ENCODE measurements around the gene BAZ1B. TPM values are rescaled to one million over a fixed set of nuclear protein-coding genes. Genes with fewer than 3 reads are reported as not detected.

The BAZ1B gene
- total and polyA plus RNA-seq, 8 donors = 51.7 to 84.8 (median 72.8) TPM

DNA sequence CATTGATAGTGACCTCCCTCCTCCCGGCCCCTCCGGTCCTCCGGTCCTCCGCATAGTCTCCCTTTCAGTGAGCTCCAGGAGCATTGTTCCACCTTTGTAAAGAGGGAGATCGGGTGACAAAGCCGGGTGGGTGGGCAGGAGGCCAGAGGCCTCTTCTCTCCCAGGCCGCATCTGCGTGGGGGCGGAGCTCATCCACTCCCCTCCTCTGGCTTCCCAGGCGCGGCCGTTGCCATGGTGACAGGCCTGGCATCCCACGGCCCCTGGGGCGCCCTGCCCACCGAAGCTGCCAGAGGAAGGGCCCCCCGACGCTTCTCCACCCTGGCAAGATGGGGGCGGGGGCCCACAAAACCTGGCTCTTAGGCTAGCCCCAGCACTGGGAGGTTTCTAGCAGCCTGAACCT lies 92.9 kb downstream of the BAZ1B start:
- Histone ChIP-seq H3K27ac (no peak overlapping the region), H3K9me3 (no peaks in the 10 kb centered on the region), H3K4me3 (no peak overlapping the region), H3K27me3 (peaks cover 0 to 59% of the 10 kb centered on the region in 2 donors), H3K36me3 (no peaks in the 10 kb centered on the region), H3K4me1 (peaks cover 0 to 5% of the 10 kb centered on the region in 2 donors)
- intact Hi-C loops (cut with DNase I) = no loop called here
- TF ChIP-seq, protein P1, sequence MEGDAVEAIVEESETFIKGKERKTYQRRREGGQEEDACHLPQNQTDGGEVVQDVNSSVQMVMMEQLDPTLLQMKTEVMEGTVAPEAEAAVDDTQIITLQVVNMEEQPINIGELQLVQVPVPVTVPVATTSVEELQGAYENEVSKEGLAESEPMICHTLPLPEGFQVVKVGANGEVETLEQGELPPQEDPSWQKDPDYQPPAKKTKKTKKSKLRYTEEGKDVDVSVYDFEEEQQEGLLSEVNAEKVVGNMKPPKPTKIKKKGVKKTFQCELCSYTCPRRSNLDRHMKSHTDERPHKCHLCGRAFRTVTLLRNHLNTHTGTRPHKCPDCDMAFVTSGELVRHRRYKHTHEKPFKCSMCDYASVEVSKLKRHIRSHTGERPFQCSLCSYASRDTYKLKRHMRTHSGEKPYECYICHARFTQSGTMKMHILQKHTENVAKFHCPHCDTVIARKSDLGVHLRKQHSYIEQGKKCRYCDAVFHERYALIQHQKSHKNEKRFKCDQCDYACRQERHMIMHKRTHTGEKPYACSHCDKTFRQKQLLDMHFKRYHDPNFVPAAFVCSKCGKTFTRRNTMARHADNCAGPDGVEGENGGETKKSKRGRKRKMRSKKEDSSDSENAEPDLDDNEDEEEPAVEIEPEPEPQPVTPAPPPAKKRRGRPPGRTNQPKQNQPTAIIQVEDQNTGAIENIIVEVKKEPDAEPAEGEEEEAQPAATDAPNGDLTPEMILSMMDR (IDR thresholded peaks at IDR 0.05) = no peak
- no peak for ATAC-seq
- DNase-seq = no peak

DNA sequence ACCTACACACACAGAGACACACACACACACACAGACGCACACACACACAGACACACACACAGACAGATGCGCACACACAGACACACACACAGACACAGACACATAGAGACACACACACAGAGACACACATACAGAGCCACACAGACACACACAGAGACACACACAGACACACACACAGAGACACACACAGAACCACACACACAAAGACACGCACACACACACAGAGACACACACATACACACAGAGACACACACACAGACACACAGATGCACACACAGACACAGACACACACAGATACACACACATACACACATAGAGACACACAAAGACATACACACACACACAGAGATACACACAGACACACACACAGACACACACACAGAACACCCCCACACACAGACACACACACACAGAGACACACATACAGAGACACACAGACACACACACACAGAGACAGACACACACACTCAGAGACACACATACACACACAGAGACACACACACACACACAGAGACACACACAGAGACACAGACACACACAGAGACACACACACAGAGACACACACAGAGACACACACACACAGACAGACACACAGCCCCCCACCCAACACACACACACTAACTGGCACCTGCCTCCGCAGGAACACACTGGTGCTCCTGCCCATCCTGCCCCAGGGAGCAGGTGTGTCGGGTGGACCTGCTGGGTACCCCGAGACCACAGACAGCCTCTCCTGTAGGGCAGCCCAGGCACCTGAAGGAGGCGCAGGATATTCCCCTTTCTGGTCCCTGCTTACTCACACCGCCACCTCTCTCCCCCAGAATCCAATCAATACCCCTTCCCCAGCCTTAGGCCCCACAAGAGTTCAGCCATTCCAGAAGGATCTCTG lies 93.9 kb downstream of the BAZ1B start:
- Histone ChIP-seq H3K4me1 (peaks cover 0 to 5% of the 10 kb centered on the region in 2 donors), H3K36me3 (no peaks in the 10 kb centered on the region), H3K9me3 (no peaks in the 10 kb centered on the region), H3K4me3 (no peak overlapping the region), H3K27me3 (peaks cover 0 to 59% of the 10 kb centered on the region in 2 donors), H3K27ac (no peak overlapping the region)
- ATAC-seq = no peak
- no peak for DNase-seq
- intact Hi-C loops (cut with DNase I) = no loop called here
- TF ChIP-seq, protein P1 (IDR thresholded peaks at IDR 0.05) = no peak

DNA sequence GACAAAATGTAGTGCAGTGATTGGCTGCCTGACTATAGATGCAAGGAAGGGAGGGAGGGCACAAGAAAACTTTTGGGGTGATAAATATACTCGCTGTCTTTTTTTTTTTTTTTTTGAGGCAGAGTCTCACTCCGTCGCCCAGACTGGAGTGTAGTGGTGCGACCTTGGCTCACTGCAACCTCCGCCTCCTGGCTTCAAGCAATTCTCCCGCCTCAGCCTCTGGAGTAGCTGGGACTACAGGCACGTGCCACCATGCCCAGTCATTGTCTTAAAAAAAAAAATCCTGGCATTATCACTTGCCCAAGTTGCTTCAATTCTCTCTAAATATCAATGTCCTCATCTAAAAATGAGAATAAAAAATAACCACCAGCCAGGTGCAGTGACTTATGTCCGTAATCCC lies 96.1 kb downstream of the BAZ1B start:
- ATAC-seq = no peak
- TF ChIP-seq, protein P1 (IDR thresholded peaks at IDR 0.05) = no peak
- Histone ChIP-seq H3K27me3 (peaks cover 0 to 39% of the 10 kb centered on the region in 2 donors), H3K27ac (no peak overlapping the region), H3K36me3 (no peaks in the 10 kb centered on the region), H3K4me1 (peaks cover 0 to 5% of the 10 kb centered on the region in 2 donors), H3K9me3 (no peaks in the 10 kb centered on the region), H3K4me3 (no peak overlapping the region)
- DNase-seq = no peak
- intact Hi-C loops (cut with DNase I) = no loop called here

DNA sequence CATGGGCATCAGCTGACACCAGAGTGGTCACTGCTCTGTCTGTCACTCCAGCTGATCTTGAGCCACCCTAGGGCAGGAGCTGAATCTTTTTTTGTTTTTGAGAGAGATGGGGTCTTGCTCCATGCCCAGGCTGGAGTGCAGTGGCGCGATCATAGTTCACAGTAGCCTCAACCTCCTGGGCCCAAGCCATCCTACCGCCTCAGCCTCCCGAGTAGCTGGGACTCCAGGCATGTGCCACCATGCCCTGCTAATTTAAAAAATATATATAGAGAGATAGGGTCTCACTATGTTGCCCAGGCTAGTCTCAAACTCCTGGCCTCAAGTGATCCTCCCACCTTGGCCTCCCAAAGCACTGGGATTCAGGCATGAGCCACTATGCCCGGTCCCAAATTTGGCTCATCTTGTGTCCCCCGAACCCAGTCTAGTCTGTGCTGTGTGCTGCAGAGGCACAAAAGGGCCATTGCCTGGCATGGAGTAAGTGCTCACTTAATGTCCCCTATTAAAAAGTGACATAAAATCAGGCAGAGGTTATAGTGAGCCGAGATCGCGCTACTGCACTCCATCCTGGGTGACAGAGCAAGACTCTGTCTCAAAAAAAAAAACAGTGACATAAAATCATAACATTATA lies 96.6 kb downstream of the BAZ1B start:
- TF ChIP-seq, protein P1 (IDR thresholded peaks at IDR 0.05) = no peak
- no peak overlapping the region for H3K27ac ChIP-seq
- no peak overlapping the region for H3K4me3 ChIP-seq
- H3K36me3 ChIP-seq = no peaks in the 10 kb centered on the region
- peaks cover 0 to 5% of the 10 kb centered on the region in 2 donors for H3K4me1 ChIP-seq
- no peaks in the 10 kb centered on the region for H3K9me3 ChIP-seq
- ATAC-seq (no peak), DNase-seq (no peak)
- H3K27me3 ChIP-seq = peaks cover 0 to 35% of the 10 kb centered on the region in 2 donors
- intact Hi-C loops (cut with DNase I) = no loop called here

- H3K4me3 ChIP-seq = no peak overlapping the region
- H3K9me3 ChIP-seq = no peaks in the 10 kb centered on the region
- H3K4me1 ChIP-seq = peaks cover 0 to 5% of the 10 kb centered on the region in 2 donors
- H3K27ac ChIP-seq = no peak overlapping the region
- TF ChIP-seq, protein P1 (IDR thresholded peaks at IDR 0.05) = no peak
- ATAC-seq (no peak), DNase-seq (no peak)
- intact Hi-C loops (cut with DNase I) = no loop called here
- H3K27me3 ChIP-seq = peaks cover 0 to 33% of the 10 kb centered on the region in 2 donors
- no peaks in the 10 kb centered on the region for H3K36me3 ChIP-seq
These were observed 97.6 kb downstream of the BAZ1B start for GRCh38 chr7:73424489-73424885.

Measured in left lung (tissue), 10 donors.